H1 (cell line): Measurements from ENCODE around the gene GRM1. TPM values are rescaled to one million over a fixed set of nuclear protein-coding genes. Genes with fewer than 3 reads are reported as not detected.

Source experiments
- CHD7 ChIP-seq: fragments of 300-600 bp; sonication (generic); IDR thresholded peaks from 2 replicates; pipeline ENCODE4 v1.7.1; 2012; ENCODE audit warnings: low read length, moderate library complexity, mild to moderate bottlenecking, inconsistent platforms; ENCODE audit not compliant: insufficient replicate concordance
- HDAC2 ChIP-seq, 2 experiments: fragments of 300-600 bp in 1 of 2; sonication (generic) in 1 of 2; IDR thresholded peaks; 2 replicates each; pipeline ENCODE4 v1.6.1; 2011 to 2012; ENCODE audit warnings: low read depth in 2 of 2, low read length in 2 of 2, mild to moderate bottlenecking in 2 of 2, moderate library complexity in 2 of 2, borderline replicate concordance in 1 of 2, inconsistent platforms in 1 of 2
- polyA plus RNA-seq, 7 experiments: library from polyadenylated mRNA; depleted of rRNA in 3 of 7; stranded (reverse) in 5 of 7; unstranded in 2 of 7; fragments of >200 nt in 5 of 7; fragments of 200-250 nt in 2 of 7; gene quantifications; 1 replicate in 5 of 7; 2 replicates in 1 of 7; 4 replicates in 1 of 7; pipeline versions ENCODE4 v1.2.1 to v1.2.3, GENCODE V29; 2011 to 2013; ENCODE audit warnings: missing spikeins in 2 of 7, mixed read lengths in 2 of 7
- total RNA-seq: library from RNA; stranded (reverse); fragmentation: NEBNext Ultra II Directional; extraction: Animal tissue kit (Norgen Biotek cat#: 25700); gene quantifications from 2 replicates; pipeline ENCODE4 v1.2.1, GENCODE V29; 2021

Gene GRM1
- total and polyA plus RNA-seq, 2 of the 8 experiments (the other 6 are each of a cell fraction or from before 2014, with no cell fraction given), result 0.15 to 1.3 TPM

- no peak for TF ChIP-seq CHD7
- no peak for TF ChIP-seq HDAC2 (IDR thresholded peaks at IDR 0.05; ENCODE audit: borderline replicate concordance in 1 of 2, low read depth in 2 of 2, low read length in 2 of 2)
Observed at GRCh38 chr6:146358431-146359046, 329.7 kb downstream of the GRM1 start (continued).
